HCEC 1CT (cell line): Measurements from ENCODE around the gene BID.

Source experiments
- DNase-seq: peaks from one replicate; pipeline ENCODE4 v3.0.0-alpha.2; 2017

Gene BID

DNA sequence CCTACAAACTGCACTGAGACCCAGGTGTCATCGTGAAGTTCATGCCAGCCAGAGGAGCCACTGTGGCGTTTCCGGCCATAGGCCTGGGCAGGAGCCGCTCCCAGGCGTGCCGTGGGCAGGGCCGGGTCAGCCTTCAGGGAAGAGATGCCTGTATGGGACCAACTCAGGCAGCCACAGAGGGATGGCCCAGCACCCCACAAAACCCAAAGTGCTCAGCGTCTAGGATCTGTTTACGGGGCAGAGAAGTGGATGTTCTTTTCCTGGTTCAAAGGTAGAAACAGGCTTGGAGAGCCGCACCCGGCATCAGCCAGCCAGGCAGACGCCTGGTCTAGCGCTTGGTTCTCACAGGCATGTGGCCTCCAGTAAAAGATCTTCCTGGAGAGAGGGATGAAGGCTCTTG is 8.4 kb upstream of the BID start:
- DNase-seq: no peak

DNA sequence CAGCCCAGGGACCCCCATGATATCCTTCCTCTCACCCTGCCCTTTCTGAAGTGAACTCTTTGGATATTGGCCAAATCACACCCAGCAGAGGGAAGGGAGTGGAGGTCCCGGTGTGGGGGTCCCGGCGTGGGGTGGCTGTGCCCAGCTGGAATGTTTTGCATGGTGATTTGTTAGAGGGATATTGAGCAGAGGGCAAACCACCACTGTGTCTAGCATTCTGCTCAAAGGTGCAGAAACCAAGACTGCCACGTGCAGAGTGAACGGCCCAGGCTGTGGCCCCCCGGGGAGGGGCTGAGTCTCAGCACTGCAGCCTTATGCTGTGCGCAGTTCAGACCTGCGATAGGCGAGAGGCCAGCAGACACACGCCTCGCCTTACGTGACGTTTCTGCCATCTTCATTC is 7.9 kb upstream of the BID start:
- no peak for DNase-seq

DNA sequence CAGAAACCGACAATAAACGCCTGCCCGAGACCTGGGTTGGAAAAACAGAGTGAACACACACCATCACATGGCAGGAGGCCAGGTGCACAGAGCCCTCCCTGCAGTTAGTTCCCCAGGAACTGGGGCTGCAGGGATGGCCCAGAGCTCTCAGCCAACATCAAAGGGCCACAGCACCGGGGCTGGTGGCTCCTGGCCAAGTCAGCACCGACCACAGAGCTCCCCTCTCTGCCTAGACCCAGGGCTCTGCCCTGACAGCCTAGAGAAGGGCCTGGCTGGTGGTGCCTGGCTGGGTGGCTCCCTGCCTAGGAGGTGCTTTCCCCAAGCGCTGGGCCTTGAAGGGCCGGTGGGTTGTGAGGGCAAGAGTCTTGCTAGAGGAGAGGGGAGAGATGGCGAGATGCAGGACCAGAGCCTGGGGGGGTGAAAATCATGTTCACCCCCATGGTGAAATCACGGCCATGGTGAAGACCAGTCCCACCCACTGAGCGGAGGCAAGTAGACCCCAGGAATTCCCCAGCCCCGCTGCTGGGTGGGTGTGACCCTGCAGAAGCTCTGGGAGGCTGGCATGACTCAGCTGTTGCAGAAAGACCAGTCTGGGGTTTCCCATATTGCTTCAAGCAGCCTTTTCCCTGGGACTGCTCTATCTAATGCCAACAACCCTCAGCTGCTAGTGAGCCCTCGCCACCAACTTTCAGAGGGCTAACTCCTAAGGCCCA is 7.2 kb upstream of the BID start:
- DNase-seq: peak; percentile 49

DNA sequence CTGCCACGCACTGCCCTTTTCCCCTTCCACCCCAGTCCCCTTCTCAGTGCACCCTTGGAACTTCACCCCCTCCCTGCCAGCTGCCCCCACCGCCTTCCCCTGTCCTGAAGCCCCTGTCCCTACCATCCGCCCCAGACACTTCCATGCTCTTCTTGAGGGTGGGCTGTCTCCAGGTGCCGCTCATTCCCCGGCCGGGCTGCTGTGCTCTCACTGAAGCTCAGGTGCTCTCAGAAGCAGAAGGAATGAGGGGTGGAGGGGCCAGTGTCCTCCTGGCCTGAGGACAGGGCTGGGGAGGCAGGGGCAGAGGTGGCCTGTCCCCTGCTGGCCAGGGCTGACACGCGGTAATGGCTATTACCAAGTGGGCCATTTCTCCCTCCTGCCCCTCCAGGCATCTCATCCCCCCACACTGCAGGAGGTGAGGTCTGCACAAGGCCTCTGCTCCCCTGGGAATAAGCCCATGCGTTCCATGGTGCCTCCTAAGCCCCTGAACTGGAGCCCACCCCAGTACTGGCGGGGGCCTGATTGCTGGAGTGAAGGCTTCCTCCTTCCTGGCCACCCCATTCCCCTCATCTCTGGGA is 6.6 kb upstream of the BID start:
- no peak for DNase-seq

DNA sequence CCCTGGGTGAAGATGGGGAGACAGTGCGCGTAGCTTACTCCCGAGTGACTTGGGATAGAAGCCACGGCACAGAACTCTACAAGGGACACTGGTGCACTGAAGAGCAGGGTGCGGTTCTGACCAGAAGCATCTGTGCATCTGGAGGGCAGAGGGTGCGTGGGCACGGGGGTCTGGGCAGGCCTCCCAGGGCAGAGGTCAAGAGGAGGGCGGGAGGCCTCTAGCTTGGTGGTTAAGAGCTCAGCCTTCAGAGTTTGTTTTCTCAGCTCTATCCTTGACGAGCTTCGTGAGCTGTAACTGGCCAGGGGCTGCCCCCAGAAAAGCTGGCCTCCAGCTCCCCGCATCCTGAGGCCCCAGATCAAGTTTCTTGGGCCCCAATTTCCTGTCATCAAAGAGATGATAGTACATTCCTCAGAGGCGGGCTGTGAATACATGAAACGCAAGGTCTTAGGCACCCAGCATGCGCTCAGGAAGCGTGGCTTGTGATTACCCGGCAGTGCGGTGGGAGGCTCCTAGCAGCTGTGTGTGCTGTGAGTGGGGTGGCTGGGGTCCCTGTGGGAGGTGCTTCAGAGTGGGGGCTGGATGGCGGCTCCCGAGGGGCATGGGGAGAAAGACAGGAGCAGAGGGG is 6.0 kb upstream of the BID start:
- no peak for DNase-seq

DNA sequence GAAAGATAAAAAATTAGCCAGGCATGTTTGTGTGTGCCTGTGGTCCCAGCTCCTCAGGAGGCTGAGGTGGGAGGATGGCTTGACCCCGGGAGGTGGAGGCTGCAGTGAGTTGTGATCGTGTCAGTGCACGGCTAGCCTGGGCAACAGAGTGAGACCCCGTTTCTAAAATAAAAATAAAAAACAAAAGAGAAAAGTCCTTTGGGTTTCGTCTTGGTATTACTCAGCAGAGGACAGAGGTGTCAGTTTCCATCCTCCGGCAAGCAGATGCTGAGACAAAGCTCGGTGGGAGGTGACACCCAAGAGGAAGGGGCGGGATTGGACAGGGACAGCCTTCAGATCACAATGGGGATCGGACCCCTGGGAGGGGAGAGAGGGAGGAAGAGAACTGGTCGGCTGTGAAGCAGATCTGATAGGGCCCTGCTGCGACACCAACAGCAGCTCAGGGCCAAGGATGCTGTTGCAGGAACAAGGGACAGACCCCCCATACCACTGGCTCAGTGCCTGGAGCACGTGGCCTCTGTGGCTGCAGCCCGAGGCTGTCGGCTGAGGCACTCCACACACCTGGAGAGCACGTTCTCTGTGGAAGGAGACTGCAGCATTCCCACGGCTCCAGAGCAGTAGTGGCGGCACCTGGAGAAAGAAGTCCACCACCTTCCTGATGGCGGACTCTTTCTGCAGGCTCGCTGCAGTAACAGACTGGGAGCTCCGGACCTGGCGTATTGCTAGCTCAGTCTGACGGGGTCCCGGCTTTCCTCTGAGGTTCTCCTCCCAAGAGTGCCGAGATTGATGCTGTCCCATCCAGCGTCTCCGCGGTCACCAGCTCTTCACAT is 5.2 kb upstream of the BID start:
- DNase-seq: no peak

DNA sequence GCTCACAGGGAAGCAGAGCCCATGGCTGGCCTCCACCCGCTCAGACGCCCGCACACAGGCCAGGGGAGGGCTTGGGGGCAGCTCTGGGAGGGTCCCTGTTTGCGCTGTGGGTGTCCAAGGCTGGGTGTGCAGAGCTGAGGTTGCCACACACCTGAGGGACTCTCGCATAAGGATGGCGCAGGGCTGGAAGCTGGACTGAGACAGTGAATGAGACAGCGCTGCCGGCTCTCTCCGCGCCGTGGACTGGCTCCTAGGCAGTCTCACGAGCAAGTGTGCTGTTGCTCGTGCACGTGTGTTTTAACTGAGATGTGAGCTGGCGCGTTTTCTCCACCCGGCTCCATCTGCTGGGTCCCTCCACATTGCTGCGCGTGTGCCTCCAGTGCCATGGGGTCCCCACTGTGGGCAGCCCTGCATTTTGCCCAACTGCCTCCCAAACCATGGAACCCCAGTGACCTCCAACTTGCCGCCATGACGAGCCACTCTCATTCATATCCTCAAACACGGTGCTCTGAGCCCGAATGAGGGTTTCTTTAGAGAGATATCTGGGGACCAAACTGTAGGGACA is 4.2 kb upstream of the BID start:
- DNase-seq: no peak

DNA sequence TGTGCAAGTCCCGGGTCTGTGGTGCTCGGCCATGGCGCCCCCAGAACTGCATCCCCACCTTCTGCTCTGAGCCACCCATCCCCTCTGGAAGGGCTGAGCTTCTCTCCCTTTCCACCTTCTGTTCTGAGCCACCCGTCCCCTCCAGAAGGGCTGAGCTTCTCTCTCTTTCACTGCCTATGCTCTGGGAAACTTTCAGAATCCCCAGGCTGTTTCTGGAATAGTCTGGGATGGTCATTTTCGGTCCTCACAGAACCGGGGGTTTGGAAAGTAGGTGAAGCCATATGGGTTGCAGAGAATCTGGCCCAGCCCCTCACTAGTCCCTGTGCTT is 3.4 kb upstream of the BID start:
- DNase-seq: no peak

DNA sequence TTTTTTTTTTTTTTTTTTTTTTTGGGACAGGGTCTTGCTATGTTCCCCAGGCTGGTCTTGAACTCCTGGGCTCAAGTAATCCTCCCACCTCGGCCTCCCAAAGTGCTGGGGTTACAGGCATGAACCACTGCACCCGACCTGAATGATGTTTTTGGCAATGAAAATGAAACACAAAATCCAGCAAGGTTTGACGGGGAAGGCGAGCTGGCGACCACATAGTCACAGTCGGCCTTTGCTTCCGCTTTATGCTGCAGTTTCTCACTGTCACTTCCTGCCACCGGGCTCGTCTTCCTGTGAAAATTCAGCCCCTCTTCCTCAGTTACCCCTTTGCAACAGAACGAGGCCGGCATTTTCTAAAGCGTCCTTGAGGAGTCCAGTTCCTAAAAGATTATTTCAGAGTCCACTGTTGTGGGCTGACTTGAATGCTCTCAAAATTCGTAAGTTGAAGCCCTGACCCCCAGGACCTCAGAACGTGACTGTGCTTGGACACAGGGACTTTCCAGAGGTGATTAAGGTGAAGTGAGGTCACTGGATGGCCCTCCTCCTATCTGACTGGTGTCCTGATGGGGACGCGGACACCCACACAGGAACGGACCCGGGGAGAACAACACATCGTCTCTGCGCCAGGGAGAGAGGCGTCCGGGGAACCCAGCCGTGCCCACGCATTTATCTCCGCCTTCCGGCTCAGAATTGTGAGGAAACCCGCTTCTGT is 2.9 kb upstream of the BID start:
- DNase-seq: no peak

DNA sequence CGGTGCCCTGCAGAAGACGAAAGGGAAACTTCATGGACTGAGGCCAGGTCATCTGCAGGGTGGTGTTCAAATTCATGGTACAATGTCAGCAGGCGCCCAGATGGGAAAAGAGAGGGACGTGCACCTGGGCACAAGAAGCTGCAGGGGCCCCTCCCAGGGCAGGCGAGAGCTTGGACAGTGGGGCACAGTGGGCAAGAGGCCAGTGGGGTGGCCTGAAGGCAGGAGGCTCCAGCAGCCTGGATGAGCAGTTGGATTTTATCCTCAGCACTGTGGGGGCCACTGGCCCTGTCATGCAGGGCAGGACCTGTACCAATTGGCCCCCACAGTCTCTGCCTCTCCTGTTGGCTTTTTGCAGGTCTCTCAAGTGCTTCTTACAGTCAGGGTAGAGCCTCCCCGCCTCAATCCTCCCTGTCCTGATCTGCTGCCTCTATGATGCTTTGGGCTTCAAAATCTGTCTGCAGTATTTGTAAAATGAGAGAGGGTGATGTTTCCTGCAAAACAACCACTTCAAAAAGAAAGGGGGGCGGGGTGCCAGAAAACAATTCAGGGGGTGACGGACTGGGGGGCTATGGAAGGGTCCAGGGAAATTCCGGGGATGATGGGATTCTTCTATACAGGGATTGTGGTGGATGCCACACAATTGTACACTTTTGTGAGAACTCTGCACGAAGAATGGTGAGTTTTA is 1.7 kb upstream of the BID start:
- DNase-seq: no peak

DNA sequence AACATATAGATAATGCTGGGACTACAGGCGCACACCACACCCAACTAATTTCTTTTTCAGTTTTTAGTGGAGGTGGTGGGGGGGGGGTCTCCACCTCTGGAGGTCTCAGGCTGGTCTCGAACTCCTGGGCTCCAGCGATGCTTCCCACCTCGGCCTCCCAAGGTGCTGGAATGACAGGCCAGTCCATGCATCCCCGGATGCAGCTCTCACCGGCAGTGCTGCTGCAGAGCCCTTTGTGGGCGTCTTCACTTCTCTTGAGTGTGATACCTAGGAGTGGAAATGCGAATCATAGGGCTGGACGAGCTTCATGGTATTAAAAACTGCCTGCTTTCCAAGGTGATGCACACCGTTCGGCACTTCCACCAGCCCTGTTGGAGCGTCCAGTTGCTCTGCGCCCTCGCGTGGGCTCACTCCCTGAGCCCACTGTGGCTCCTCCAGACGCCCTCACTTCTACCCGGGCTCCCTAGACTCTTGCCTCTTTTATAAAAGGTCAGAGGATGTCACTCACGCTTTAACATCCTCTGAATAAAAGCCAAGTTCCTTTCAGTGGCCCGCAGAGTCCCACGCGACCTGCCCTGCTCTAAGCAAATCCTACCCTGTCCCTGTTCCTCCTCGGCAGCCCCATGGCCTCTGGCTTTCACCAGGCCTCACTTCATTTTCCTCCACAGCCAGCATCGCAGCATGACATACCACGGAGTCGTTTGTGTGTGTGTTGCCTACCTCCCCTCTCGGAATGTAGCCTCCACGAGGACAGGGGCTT is 837 bp upstream of the BID start:
- no peak for DNase-seq

DNA sequence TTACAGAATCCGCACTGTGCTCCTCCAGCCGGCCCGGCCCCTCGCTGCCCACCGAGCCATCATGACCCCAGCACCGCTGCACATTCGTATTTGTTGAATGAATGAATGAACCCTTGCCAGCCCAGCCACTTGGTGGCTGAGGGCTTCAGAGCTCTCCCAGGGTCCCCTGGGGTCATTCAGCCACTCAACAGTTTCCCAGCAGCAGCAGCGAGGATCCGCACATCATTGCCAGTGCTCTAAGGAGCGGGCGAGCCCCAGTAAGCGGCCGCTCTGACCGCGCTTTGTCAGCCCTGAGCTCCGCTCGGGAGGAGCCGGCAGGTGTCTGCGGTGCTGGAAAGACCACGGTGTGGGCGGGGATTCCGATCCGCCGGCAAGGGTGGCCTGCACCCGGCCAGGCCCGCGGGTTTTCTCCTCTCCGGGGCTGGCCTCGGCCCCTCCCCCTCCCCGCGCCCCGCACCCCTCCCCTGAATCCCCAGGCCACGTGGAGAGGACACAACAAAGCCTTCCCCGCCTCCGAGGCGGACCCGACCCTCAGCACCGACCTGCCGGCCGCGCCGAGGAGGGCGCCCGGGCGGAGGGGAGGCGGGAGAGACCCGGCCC is 563 bp downstream of the BID start:
- DNase-seq: peak; percentile 18

DNA sequence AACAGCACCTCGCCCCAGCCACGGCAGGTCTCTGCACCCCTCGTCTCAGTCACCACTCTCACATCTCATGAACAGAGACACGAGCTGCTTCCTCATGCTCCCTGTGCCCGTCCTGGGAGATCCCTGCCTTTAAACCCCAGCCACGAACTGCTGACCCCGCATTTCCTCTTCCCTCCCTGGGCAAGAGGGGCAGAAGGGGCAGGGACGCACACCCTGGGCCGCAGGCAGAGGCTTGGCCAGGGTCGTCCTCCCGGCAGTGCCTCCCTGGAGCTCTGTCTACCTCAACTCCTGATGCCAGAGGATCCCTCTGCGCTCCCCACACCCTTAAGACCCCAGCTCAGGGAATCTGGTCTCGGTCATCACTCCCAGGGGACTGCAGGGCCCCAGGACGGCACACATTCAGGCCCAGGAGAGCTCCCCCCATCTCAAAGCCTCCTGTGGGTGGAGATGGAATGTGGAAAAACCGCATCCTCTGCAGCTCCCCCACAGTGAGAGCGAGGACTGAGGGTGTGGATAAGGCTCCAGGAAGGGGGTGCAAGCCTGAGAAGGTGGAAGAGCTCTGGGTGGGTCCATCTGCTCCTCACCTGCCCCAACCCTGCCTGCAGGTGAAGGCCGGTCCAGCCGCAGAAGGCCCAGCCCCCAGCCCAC is 1.2 kb downstream of the BID start:
- DNase-seq: peak; percentile 30

DNA sequence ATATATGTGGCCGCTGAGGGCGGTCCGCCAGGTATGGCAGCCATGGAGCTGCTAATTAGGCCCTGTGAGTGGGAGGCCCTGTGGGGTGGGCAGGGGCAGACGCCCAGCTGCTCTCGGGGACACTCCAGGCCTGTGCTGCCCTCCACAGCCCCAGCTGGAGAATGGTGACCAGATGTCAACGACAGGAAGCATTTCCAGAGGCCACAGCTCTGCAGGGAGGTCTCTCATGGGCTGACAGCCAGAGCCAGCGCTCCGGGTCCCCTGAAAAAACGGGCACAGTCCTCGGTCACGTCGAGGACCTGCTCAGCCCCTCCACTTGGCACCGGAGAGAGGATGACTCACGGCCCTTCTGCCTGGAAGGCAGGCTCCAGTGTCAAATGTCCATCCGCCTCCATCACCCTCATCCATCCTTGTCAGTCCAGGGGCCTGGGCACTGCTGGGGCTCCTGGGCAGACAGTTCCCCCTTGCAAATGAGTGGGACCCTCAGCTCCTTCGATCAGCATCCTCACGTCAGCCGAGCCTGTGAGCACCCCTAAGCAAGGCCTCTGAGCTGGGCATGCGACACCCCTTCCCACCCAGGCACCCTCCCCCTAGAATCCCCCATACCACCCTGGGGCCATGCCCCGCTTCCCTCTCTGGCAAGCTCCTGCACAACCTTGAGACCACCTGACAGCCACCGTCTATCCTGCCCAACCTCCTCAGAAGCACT is 1.9 kb downstream of the BID start:
- DNase-seq: no peak

DNA sequence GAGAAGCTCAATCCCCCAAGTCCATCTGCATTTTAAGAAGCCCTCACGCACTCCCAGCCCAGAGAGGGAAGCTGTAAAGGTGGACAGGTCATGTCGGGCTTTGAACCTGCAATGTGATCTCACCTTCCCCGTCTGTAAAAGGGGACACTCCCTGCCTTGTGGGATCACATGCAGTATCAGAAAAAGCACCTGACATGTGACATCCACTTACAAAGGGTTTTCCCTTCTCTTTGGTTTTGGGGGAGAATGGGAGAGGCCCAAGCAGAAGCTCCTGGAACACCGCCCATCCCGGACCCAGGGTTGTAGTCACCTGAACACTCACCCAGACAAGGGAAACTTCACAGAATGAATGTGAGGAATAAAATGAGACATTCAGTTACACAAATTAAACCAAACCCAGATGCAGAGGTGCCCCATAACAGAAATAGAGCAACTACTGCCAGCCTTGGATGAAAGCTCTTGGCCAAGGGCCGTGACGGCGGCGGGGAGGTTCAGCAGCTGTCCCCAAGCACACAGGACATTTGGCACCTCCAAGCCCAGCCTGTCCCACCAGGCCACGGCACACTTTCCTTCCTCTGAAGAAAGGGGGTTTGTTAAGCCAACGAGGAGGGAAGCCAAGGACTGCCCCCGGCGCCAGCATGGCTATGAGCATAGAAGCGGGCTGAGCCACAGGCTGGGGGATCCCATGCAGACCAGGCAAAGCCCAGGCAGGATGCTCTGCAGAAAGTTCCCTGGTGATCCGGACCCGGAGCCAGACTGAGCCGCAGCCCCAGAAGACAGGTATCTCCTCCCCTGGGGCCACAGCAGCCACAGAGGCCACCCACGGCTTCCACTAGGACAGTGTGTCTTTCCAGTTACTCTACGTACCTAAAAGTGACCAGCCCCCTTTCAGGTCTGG is 3.8 kb downstream of the BID start:
- DNase-seq: no peak

DNA sequence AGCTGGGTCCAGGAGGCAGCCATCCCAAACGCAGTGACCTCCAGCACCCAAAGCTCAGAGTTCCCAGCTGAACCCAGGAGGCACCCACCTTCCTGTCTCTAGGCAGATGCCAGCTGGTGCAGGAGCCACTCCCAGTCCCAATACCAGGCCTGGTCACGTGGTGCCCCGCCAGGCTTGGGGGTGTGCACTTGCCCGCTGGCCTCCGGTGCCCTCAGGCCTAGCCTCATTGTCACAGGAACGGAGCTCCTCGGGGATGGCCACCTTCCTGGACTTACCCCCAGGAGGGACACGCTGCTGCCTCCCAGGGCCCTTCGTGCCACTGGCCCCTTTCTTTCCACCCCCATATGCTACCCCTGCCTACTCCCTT is 4.6 kb downstream of the BID start:
- no peak for DNase-seq

DNA sequence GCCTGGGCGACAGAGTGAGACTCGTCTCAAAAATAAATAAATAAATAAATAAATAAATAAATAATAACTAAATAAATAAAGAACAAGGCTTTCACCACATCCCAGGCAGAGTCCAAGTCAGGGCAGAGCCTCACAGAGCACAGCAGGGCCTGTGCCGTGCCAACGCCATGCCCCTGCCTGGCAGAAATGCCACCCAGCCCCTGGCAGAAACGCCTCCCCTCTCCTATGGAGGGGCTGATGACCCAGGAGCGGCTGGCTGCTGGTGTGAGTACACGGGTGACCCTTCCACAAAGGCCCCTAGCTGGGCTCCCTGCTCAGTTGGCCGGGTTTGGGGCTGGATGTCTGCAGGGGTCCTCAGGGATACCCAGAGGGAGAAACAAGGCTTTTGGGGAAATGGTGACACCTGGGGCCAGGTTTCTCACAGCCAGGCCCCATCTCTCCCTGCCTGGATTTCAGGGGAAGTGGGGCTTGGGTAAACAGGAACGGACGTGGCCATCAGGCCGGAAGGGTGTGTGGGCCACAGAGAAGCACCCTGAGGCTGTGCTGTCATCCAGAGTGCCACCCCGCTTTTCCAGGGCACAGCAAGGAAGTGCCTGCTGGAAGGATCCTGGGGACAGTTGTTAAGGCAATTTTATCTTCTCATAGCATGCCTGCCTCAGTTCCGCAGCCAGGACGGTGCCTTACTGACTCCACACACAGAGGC is 5.1 kb downstream of the BID start:
- DNase-seq: no peak
